Measurements from ENCODE around the gene PHAF1. TPM values are rescaled to one million over a fixed set of nuclear protein-coding genes. Genes with fewer than 3 reads are reported as not detected.

The PHAF1 gene
- total RNA-seq, 1 experiment from 2014 or later = 21.9 TPM

DNA sequence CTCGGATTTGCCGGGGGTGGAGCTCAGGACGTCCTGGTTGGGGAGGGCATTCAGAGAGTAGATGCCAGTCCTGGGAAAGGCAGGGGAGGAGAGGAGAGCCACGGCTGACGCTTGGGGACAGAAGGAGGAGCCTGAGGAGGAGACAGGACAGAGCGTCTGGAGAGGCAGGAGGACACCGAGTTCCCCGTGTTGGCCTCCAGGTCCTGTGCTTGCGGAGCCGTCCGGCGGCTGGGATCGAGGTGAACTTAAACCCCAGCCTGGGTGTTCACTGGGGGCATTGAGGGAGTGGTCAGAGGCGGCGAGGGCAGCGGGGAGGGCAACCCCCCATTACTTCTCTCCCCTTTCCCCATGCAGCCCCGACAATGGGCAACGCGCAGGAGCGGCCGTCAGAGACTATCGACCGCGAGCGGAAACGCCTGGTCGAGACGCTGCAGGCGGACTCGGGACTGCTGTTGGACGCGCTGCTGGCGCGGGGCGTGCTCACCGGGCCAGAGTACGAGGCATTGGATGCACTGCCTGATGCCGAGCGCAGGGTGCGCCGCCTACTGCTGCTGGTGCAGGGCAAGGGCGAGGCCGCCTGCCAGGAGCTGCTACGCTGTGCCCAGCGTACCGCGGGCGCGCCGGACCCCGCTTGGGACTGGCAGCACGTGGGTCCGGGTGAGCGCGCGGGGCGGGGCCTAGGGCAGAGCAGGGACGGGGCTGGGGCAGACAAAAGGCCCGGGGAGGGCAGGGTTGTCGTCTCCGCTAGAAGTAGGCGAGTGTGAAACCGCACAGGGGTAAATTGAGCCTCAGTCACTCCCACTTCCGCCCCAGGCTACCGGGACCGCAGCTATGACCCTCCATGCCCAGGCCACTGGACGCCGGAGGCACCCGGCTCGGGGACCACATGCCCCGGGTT is 64.3 kb downstream of the PHAF1 start:
- H3K9me3 Mint-ChIP-seq (ENCODE audit: low read depth, unreplicated experiment) = no peaks in the 10 kb centered on the region
- peak; percentile 95 for DNase-seq

GRCh38 chr16:67174706-67175231 is 65.0 kb downstream of the PHAF1 start:
- TF ChIP-seq, protein P1, sequence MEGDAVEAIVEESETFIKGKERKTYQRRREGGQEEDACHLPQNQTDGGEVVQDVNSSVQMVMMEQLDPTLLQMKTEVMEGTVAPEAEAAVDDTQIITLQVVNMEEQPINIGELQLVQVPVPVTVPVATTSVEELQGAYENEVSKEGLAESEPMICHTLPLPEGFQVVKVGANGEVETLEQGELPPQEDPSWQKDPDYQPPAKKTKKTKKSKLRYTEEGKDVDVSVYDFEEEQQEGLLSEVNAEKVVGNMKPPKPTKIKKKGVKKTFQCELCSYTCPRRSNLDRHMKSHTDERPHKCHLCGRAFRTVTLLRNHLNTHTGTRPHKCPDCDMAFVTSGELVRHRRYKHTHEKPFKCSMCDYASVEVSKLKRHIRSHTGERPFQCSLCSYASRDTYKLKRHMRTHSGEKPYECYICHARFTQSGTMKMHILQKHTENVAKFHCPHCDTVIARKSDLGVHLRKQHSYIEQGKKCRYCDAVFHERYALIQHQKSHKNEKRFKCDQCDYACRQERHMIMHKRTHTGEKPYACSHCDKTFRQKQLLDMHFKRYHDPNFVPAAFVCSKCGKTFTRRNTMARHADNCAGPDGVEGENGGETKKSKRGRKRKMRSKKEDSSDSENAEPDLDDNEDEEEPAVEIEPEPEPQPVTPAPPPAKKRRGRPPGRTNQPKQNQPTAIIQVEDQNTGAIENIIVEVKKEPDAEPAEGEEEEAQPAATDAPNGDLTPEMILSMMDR (IDR thresholded peaks at IDR 0.05; ENCODE audit: unreplicated experiment) = no peak
- peak overlapping the region; percentile 89 for H3K4me3 Mint-ChIP-seq (ENCODE audit: low read depth, unreplicated experiment)
- H3K36me3 Mint-ChIP-seq (ENCODE audit: insufficient read depth, unreplicated experiment) = peaks cover 56% of the 10 kb centered on the region
- DNase-seq = no peak
- no peaks in the 10 kb centered on the region for H3K9me3 Mint-ChIP-seq (ENCODE audit: low read depth, unreplicated experiment)
- BruUV-seq (replicated peaks) = no TSS peak
- peaks cover 60% of the 10 kb centered on the region for H3K4me1 Mint-ChIP-seq (ENCODE audit: low read depth, unreplicated experiment)
- no peak overlapping the region for H3K27ac Mint-ChIP-seq (ENCODE audit: unreplicated experiment)
- CTCF ChIA-PET = interaction anchor here (0.8 to 2.0 kb wide), 6 partner anchors 10 to 221 kb away, joined by 3 to 7 read pairs (median 4); partner anchors contain the start of genes FBXL8 and TRADD
- H3K27me3 Mint-ChIP-seq (ENCODE audit: unreplicated experiment) = no peaks in the 10 kb centered on the region
- intact Hi-C loops (cut with micrococcal nuclease; ENCODE audit: unreplicated experiment) = no loop called here

More for the DNA sequence above, 64.3 kb downstream of the PHAF1 start:
- CTCF ChIA-PET = interaction anchor here (0.6 to 2.0 kb wide), 6 partner anchors 11 to 238 kb away, joined by 3 to 7 read pairs (median 4); partner anchors contain the start of genes FBXL8 and TRADD
- peaks cover 59% of the 10 kb centered on the region for H3K4me1 Mint-ChIP-seq (ENCODE audit: low read depth, unreplicated experiment)
- peaks cover 58% of the 10 kb centered on the region for H3K36me3 Mint-ChIP-seq (ENCODE audit: insufficient read depth, unreplicated experiment)
- peak overlapping the region; percentile 89 for H3K4me3 Mint-ChIP-seq (ENCODE audit: low read depth, unreplicated experiment)
- BruUV-seq (replicated peaks) = no TSS peak
- TF ChIP-seq, protein P1 (IDR thresholded peaks at IDR 0.05; ENCODE audit: unreplicated experiment) = no peak
- intact Hi-C loops (cut with micrococcal nuclease; ENCODE audit: unreplicated experiment) = no loop called here
- no peaks in the 10 kb centered on the region for H3K27me3 Mint-ChIP-seq (ENCODE audit: unreplicated experiment)
- peak overlapping the region; percentile 90 for H3K27ac Mint-ChIP-seq (ENCODE audit: unreplicated experiment)

GRCh38 chr16:67176662-67177061 is 66.9 kb downstream of the PHAF1 start:
- DNase-seq = no peak
- no TSS peak for BruUV-seq (replicated peaks)
- Mint-ChIP-seq H3K27me3 (ENCODE audit: unreplicated experiment) (no peaks in the 10 kb centered on the region), H3K9me3 (ENCODE audit: low read depth, unreplicated experiment) (no peaks in the 10 kb centered on the region), H3K4me1 (ENCODE audit: low read depth, unreplicated experiment) (peaks cover 42% of the 10 kb centered on the region), H3K36me3 (ENCODE audit: insufficient read depth, unreplicated experiment) (peaks cover 46% of the 10 kb centered on the region), H3K27ac (ENCODE audit: unreplicated experiment) (no peak overlapping the region), H3K4me3 (ENCODE audit: low read depth, unreplicated experiment) (no peak overlapping the region)
- intact Hi-C loops (cut with micrococcal nuclease; ENCODE audit: unreplicated experiment) = no loop called here
- CTCF ChIA-PET = interaction anchor here (0.7 kb wide), 1 partner anchor 215 kb away, joined by 3 read pairs; no protein-coding TSS in a partner anchor
- TF ChIP-seq, protein P1 (IDR thresholded peaks at IDR 0.05; ENCODE audit: unreplicated experiment) = no peak

DNA sequence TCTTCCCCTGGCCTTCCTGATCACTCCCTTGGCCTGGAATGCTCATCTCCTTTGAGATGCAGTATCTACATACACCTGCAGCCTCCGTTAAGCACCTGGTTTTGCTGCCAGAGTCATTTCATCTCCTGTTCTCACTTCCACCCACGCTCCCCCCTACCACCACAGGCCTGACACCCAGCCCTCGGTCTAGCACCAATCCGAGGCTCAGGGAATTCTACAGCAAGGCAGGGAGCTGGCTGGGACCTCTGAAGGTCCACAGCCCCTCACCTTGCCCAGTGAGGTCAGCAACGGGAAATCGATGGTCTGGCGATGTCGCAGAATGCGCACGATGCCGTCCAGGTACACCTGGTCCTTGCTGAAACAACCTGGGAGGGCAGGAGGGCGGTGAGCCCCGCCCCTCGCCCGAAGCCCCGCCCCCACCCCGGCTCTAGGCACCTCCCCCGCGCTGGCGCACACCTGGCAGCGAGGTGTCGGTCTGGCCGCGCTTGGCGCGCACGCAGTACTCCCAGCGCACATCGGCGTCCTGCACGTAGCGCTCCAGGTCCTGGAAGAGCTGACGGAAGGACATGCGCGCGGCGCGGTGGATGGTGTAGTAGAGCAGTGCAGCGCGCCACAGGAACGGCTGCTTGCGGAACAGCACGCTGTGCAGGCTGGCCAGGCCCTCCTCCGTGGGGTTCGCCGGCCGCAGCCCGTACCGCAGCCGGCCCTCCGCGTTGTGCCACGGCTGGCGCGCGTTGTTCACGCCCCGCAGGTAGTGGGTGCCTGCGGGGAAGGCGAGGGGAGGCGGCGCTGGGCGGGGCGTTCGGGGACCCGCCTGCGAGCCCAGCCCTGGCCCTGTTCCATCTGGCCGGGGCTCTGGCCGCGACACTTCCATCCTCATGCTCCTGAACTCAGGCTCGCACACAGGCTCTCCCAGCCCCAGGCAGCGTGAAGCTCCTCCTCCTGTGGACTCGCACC is 68.3 kb downstream of the PHAF1 start:
- CTCF ChIA-PET = interaction anchor here (0.6 to 1.4 kb wide), 8 partner anchors 15 to 344 kb away, joined by 3 to 7 read pairs (median 4); partner anchors contain the start of genes FBXL8 and TRADD
- BruUV-seq (replicated peaks) = no TSS peak
- Mint-ChIP-seq H3K27ac (ENCODE audit: unreplicated experiment) (peak overlapping the region; percentile 29), H3K4me3 (ENCODE audit: low read depth, unreplicated experiment) (peak overlapping the region; percentile 72), H3K36me3 (ENCODE audit: insufficient read depth, unreplicated experiment) (peaks cover 40% of the 10 kb centered on the region), H3K9me3 (ENCODE audit: low read depth, unreplicated experiment) (no peaks in the 10 kb centered on the region), H3K27me3 (ENCODE audit: unreplicated experiment) (no peaks in the 10 kb centered on the region), H3K4me1 (ENCODE audit: low read depth, unreplicated experiment) (peaks cover 40% of the 10 kb centered on the region)
- TF ChIP-seq, protein P1 (IDR thresholded peaks at IDR 0.05; ENCODE audit: unreplicated experiment) = no peak
- intact Hi-C loops (cut with micrococcal nuclease; ENCODE audit: unreplicated experiment) = no loop called here
- peak; percentile 91 for DNase-seq

All from Calu3 (cell line).